GM23338 (cell line): ENCODE data around the gene SLC37A3.

Source experiments
- CREB1 ChIP-seq: fragments of 250-450 bp; sonication (Bioruptor Pico); IDR thresholded peaks from 2 replicates; pipeline ENCODE4 v1.5.0; 2020; ENCODE audit warnings: low read depth, mild to moderate bottlenecking, moderate library complexity
- EZH2 ChIP-seq: fragments of 200-600 bp; sonication (generic); IDR thresholded peaks from one replicate; pipeline ENCODE4 v1.8.0; 2017; ENCODE audit warnings: antibody characterized with exemption, mild to moderate bottlenecking, low read depth; ENCODE audit not compliant: unreplicated experiment
- EZH2phosphoT487 ChIP-seq: fragments of 200-600 bp; sonication (generic); IDR thresholded peaks from one replicate; pipeline ENCODE4 v1.8.1; 2018; ENCODE audit warnings: antibody characterized with exemption; ENCODE audit not compliant: unreplicated experiment
- JUNB ChIP-seq: IDR thresholded peaks from one replicate; pipeline ENCODE4 v1.6.1; 2016; ENCODE audit warnings: antibody characterized with exemption; ENCODE audit not compliant: unreplicated experiment
- POLR2AphosphoS5 ChIP-seq: IDR thresholded peaks from 2 replicates; pipeline ENCODE4 v1.6.1; 2016; ENCODE audit warnings: antibody characterized with exemption, low read depth
- TF ChIP-seq, protein P1 (sequence below), 2 experiments: fragments of 200-600 bp in 1 of 2; sonication (generic) in 1 of 2; conservative IDR thresholded peaks; 2 replicates each; pipeline versions ENCODE4 v1.5.1 to v1.6.1; 2016 to 2017; ENCODE audit warnings: antibody characterized with exemption in 2 of 2, low read depth in 2 of 2, mild to moderate bottlenecking in 2 of 2, moderate library complexity in 1 of 2
- TF ChIP-seq, protein P2 (sequence below): IDR thresholded peaks from 2 replicates; pipeline ENCODE4 v1.6.1; 2016; ENCODE audit warnings: antibody characterized with exemption
- TF ChIP-seq, protein P3 (sequence below): IDR thresholded peaks from one replicate; pipeline ENCODE4 v1.6.1; 2018; ENCODE audit warnings: antibody characterized with exemption; ENCODE audit not compliant: unreplicated experiment

GRCh38 chr7:140375323-140375722 lies 23.0 kb downstream of the SLC37A3 start:
- no peak for TF ChIP-seq POLR2AphosphoS5
- TF ChIP-seq, protein P1, sequence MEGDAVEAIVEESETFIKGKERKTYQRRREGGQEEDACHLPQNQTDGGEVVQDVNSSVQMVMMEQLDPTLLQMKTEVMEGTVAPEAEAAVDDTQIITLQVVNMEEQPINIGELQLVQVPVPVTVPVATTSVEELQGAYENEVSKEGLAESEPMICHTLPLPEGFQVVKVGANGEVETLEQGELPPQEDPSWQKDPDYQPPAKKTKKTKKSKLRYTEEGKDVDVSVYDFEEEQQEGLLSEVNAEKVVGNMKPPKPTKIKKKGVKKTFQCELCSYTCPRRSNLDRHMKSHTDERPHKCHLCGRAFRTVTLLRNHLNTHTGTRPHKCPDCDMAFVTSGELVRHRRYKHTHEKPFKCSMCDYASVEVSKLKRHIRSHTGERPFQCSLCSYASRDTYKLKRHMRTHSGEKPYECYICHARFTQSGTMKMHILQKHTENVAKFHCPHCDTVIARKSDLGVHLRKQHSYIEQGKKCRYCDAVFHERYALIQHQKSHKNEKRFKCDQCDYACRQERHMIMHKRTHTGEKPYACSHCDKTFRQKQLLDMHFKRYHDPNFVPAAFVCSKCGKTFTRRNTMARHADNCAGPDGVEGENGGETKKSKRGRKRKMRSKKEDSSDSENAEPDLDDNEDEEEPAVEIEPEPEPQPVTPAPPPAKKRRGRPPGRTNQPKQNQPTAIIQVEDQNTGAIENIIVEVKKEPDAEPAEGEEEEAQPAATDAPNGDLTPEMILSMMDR (conservative IDR thresholded peaks at IDR 0.05; ENCODE audit: low read depth in 2 of 2) = no peak
- no peak for TF ChIP-seq CREB1 (CRISPR knock-in tag)
- no peak for TF ChIP-seq JUNB
- TF ChIP-seq, protein P2, sequence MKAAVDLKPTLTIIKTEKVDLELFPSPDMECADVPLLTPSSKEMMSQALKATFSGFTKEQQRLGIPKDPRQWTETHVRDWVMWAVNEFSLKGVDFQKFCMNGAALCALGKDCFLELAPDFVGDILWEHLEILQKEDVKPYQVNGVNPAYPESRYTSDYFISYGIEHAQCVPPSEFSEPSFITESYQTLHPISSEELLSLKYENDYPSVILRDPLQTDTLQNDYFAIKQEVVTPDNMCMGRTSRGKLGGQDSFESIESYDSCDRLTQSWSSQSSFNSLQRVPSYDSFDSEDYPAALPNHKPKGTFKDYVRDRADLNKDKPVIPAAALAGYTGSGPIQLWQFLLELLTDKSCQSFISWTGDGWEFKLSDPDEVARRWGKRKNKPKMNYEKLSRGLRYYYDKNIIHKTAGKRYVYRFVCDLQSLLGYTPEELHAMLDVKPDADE = no peak
- TF ChIP-seq EZH2 = no peak
- TF ChIP-seq, protein P3, sequence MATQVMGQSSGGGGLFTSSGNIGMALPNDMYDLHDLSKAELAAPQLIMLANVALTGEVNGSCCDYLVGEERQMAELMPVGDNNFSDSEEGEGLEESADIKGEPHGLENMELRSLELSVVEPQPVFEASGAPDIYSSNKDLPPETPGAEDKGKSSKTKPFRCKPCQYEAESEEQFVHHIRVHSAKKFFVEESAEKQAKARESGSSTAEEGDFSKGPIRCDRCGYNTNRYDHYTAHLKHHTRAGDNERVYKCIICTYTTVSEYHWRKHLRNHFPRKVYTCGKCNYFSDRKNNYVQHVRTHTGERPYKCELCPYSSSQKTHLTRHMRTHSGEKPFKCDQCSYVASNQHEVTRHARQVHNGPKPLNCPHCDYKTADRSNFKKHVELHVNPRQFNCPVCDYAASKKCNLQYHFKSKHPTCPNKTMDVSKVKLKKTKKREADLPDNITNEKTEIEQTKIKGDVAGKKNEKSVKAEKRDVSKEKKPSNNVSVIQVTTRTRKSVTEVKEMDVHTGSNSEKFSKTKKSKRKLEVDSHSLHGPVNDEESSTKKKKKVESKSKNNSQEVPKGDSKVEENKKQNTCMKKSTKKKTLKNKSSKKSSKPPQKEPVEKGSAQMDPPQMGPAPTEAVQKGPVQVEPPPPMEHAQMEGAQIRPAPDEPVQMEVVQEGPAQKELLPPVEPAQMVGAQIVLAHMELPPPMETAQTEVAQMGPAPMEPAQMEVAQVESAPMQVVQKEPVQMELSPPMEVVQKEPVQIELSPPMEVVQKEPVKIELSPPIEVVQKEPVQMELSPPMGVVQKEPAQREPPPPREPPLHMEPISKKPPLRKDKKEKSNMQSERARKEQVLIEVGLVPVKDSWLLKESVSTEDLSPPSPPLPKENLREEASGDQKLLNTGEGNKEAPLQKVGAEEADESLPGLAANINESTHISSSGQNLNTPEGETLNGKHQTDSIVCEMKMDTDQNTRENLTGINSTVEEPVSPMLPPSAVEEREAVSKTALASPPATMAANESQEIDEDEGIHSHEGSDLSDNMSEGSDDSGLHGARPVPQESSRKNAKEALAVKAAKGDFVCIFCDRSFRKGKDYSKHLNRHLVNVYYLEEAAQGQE = no peak
- no peak for TF ChIP-seq EZH2phosphoT487
